K562 (cell line): ENCODE measurements around the gene ATF5. TPM values are rescaled to one million over a fixed set of nuclear protein-coding genes. Genes with fewer than 3 reads are reported as not detected.
A peak's percentile ranks its signal among the peaks of the same experiment; 100 is the strongest.

Experiments
- BACH1 ChIP-seq: fragments of 200-800 bp; sonication (Bioruptor generic); IDR thresholded peaks from 2 replicates; pipeline ENCODE4 v1.6.1; 2016; ENCODE audit warnings: missing genetic modification characterization, missing compliant biosample characterization
- DPF2 ChIP-seq: fragments of 450-650 bp; IDR thresholded peaks from 2 replicates; pipeline ENCODE4 v1.6.1; 2016
- ELF1 ChIP-seq: fragments of 200-800 bp; sonication (Bioruptor generic); IDR thresholded peaks from 2 replicates; pipeline ENCODE4 v1.6.1; 2016; ENCODE audit warnings: missing genetic modification characterization, missing compliant biosample characterization
- ESRRB ChIP-seq: fragments of 250-450 bp; sonication (Bioruptor Pico); IDR thresholded peaks from 2 replicates; pipeline ENCODE4 v1.5.0; 2020; ENCODE audit warnings: mild to moderate bottlenecking, moderate library complexity, borderline replicate concordance
- ETV1 ChIP-seq: fragments of 450-650 bp; conservative IDR thresholded peaks from 2 replicates; pipeline ENCODE4 v1.6.1; 2016; ENCODE audit warnings: missing genetic modification characterization, control low read depth, low read depth, missing compliant biosample characterization
- HDAC3 ChIP-seq: fragments of 450-650 bp; IDR thresholded peaks from 2 replicates; pipeline ENCODE4 v1.6.1; 2018; ENCODE audit warnings: borderline replicate concordance, mild to moderate bottlenecking, moderate library complexity; ENCODE audit not compliant: partially characterized antibody
- KAT2B ChIP-seq: IDR thresholded peaks from one replicate; pipeline ENCODE4 v1.6.1; 2012; ENCODE audit warnings: low read depth, mild to moderate bottlenecking, control low read depth, inconsistent platforms, low read length, moderate library complexity
- KAT8 ChIP-seq: fragments of 450-650 bp; IDR thresholded peaks from 2 replicates; pipeline ENCODE4 v1.6.1; 2016; ENCODE audit warnings: low read depth, mild to moderate bottlenecking
- RHOXF2B ChIP-seq: fragments of 250-450 bp; sonication (Bioruptor Pico); conservative IDR thresholded peaks from 2 replicates; pipeline ENCODE4 v1.5.1; 2021
- SRSF7 ChIP-seq: fragments of 200-400 bp; formaldehyde crosslinking; optimal IDR thresholded peaks from 2 replicates; pipeline ENCODE3; 2017; ENCODE audit warnings: mild to moderate bottlenecking, low read depth, low read length
- TAL1 ChIP-seq: fragments of 450-650 bp; IDR thresholded peaks from 2 replicates; pipeline ENCODE4 v1.6.1; 2016; ENCODE audit warnings: mild to moderate bottlenecking
- ZNF696 ChIP-seq: fragments of 250-450 bp; sonication (Bioruptor Pico); conservative IDR thresholded peaks from 2 replicates; pipeline ENCODE4 v1.4.0; 2020; ENCODE audit warnings: mild to moderate bottlenecking, moderate library complexity
- polyA plus RNA-seq, 8 experiments: library from polyadenylated mRNA; depleted of rRNA in 4 of 8; stranded (reverse) in 5 of 8; unstranded in 3 of 8; fragments of >200 nt; fragmentation: Nextera tagmentation in 2 of 8; fragmentation: Illumina TruSeq in 1 of 8; extraction: Ambion mirVana in 2 of 8; extraction: Trizol in 1 of 8; gene quantifications; 2 replicates each; pipeline versions ENCODE4 v1.2.1 to v1.2.3, GENCODE V29; 2011 to 2014; ENCODE audit warnings: inconsistent platforms in 1 of 8, missing spikeins in 1 of 8
- total RNA-seq, 7 experiments: library from RNA; depleted of rRNA in 6 of 7; stranded (reverse); fragments of >200 nt in 6 of 7; fragmentation: Illumina TruSeq in 2 of 7; extraction: Trizol in 2 of 7; gene quantifications; 2 replicates each; pipeline versions ENCODE4 v1.2.1 to v1.2.3, GENCODE V29; 2011 to 2021; ENCODE audit warnings: low replicate concordance in 1 of 7
- TF ChIP-seq, protein P1 (sequence below): fragments of 250-450 bp; sonication (Bioruptor Pico); IDR thresholded peaks from 2 replicates; pipeline ENCODE4 v1.4.0; 2020
- TF ChIP-seq, protein P2 (sequence below): sonication (generic); formaldehyde crosslinking; IDR thresholded peaks from 2 replicates; pipeline ENCODE4 v1.8.1; 2023; ENCODE audit warnings: missing genetic modification reagents, mild to moderate bottlenecking, borderline replicate concordance
- TF ChIP-seq, protein P3 (sequence below): fragments of 450-650 bp; IDR thresholded peaks from 2 replicates; pipeline ENCODE4 v1.6.1; 2018; ENCODE audit warnings: mild to moderate bottlenecking, low read depth; ENCODE audit not compliant: partially characterized antibody

Gene ATF5
- total and polyA plus RNA-seq, 9 of the 15 experiments (the other 6 are each of a cell fraction or from before 2014, with no cell fraction given): 3.0 to 57.6 (median 11.1) TPM

DNA sequence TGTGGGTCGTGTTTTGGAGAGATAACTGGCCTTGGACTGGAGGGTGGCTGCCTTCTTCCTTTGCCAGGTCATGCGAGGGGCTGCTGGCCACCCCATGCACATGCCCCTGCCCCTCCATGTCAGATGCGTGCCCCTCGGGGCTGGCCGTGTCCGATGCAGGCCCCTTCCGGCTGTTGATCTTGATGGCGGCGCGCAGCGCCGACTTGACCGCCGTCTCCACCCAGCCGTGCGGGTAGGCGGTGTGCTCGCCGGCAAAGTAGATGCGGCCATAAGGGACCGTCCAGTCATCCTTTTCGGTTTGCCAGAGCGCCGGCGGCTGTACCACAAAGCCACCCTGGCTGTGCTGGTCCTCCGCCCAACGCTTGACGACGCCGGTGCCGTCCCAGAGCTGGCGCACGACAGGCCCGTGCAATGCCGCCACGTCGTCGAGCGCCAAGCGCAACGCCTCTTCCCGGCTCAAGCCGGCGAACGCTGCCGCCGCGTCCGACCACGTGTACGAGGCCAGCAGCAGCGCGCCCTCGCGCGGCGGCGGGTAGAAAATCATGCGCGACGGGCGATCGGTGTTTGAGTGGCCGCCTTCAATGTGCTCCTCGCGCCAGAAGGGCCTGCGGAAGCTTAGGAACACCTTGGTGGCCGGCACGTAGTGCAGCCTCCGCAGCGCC lies 39.2 kb upstream of the ATF5 start (continued):
- TF ChIP-seq ESRRB (CRISPR knock-in tag): no peak
- TF ChIP-seq BACH1 (tag): no peak
- TF ChIP-seq, protein P1, sequence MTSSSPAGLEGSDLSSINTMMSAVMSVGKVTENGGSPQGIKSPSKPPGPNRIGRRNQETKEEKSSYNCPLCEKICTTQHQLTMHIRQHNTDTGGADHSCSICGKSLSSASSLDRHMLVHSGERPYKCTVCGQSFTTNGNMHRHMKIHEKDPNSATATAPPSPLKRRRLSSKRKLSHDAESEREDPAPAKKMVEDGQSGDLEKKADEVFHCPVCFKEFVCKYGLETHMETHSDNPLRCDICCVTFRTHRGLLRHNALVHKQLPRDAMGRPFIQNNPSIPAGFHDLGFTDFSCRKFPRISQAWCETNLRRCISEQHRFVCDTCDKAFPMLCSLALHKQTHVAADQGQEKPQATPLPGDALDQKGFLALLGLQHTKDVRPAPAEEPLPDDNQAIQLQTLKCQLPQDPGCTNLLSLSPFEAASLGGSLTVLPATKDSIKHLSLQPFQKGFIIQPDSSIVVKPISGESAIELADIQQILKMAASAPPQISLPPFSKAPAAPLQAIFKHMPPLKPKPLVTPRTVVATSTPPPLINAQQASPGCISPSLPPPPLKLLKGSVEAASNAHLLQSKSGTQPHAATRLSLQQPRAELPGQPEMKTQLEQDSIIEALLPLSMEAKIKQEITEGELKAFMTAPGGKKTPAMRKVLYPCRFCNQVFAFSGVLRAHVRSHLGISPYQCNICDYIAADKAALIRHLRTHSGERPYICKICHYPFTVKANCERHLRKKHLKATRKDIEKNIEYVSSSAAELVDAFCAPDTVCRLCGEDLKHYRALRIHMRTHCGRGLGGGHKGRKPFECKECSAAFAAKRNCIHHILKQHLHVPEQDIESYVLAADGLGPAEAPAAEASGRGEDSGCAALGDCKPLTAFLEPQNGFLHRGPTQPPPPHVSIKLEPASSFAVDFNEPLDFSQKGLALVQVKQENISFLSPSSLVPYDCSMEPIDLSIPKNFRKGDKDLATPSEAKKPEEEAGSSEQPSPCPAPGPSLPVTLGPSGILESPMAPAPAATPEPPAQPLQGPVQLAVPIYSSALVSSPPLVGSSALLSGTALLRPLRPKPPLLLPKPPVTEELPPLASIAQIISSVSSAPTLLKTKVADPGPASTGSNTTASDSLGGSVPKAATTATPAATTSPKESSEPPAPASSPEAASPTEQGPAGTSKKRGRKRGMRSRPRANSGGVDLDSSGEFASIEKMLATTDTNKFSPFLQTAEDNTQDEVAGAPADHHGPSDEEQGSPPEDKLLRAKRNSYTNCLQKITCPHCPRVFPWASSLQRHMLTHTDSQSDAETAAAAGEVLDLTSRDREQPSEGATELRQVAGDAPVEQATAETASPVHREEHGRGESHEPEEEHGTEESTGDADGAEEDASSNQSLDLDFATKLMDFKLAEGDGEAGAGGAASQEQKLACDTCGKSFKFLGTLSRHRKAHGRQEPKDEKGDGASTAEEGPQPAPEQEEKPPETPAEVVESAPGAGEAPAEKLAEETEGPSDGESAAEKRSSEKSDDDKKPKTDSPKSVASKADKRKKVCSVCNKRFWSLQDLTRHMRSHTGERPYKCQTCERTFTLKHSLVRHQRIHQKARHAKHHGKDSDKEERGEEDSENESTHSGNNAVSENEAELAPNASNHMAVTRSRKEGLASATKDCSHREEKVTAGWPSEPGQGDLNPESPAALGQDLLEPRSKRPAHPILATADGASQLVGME (CRISPR knock-in tag): peak; percentile 55; the same call in 1 of the 2 replicates
- TF ChIP-seq, protein P2, sequence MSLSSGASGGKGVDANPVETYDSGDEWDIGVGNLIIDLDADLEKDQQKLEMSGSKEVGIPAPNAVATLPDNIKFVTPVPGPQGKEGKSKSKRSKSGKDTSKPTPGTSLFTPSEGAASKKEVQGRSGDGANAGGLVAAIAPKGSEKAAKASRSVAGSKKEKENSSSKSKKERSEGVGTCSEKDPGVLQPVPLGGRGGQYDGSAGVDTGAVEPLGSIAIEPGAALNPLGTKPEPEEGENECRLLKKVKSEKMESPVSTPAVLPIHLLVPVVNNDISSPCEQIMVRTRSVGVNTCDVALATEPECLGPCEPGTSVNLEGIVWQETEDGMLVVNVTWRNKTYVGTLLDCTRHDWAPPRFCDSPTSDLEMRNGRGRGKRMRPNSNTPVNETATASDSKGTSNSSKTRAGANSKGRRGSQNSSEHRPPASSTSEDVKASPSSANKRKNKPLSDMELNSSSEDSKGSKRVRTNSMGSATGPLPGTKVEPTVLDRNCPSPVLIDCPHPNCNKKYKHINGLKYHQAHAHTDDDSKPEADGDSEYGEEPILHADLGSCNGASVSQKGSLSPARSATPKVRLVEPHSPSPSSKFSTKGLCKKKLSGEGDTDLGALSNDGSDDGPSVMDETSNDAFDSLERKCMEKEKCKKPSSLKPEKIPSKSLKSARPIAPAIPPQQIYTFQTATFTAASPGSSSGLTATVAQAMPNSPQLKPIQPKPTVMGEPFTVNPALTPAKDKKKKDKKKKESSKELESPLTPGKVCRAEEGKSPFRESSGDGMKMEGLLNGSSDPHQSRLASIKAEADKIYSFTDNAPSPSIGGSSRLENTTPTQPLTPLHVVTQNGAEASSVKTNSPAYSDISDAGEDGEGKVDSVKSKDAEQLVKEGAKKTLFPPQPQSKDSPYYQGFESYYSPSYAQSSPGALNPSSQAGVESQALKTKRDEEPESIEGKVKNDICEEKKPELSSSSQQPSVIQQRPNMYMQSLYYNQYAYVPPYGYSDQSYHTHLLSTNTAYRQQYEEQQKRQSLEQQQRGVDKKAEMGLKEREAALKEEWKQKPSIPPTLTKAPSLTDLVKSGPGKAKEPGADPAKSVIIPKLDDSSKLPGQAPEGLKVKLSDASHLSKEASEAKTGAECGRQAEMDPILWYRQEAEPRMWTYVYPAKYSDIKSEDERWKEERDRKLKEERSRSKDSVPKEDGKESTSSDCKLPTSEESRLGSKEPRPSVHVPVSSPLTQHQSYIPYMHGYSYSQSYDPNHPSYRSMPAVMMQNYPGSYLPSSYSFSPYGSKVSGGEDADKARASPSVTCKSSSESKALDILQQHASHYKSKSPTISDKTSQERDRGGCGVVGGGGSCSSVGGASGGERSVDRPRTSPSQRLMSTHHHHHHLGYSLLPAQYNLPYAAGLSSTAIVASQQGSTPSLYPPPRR (CRISPR knock-in tag): peak; percentile 98
- TF ChIP-seq ELF1 (tag): peak; percentile 14; the same call in 1 of the 2 replicates
- no peak for TF ChIP-seq SRSF7
- TF ChIP-seq TAL1: no peak
- no peak for TF ChIP-seq DPF2
- no peak for TF ChIP-seq RHOXF2B
- TF ChIP-seq KAT8: no peak
- TF ChIP-seq, protein P3, sequence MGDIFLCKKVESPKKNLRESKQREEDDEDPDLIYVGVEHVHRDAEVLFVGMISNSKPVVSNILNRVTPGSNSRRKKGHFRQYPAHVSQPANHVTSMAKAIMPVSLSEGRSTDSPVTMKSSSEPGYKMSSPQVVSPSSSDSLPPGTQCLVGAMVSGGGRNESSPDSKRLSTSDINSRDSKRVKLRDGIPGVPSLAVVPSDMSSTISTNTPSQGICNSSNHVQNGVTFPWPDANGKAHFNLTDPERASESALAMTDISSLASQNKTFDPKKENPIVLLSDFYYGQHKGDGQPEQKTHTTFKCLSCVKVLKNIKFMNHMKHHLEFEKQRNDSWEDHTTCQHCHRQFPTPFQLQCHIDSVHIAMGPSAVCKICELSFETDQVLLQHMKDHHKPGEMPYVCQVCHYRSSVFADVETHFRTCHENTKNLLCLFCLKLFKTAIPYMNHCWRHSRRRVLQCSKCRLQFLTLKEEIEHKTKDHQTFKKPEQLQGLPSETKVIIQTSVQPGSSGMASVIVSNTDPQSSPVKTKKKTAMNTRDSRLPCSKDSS: no peak
- TF ChIP-seq KAT2B: no peak
- peak; percentile 48; the same call in 1 of the 2 replicates for TF ChIP-seq ETV1 (tag)
- TF ChIP-seq ZNF696 (CRISPR knock-in tag): no peak
- no peak for TF ChIP-seq HDAC3
